ENCODE data around the gene ELMOD2. TPM values are rescaled to one million over a fixed set of nuclear protein-coding genes. Genes with fewer than 3 reads are reported as not detected.

ELMOD2 gene
- total RNA-seq, 1 donor from 2014 or later: 44.7 TPM

GRCh38 chr4:140579278-140579677, 55.3 kb downstream of the ELMOD2 start:
- H3K4me3 ChIP-seq (ENCODE audit: low read depth, low read length): no peak overlapping the region
- no peak for TF ChIP-seq CTCF (conservative IDR thresholded peaks at IDR 0.05; ENCODE audit: low read depth, low read length)
- DNase-seq (ENCODE audit: low read depth): no peak

- H3K4me3 ChIP-seq (ENCODE audit: low read depth, low read length): no peak overlapping the region
- no peak for TF ChIP-seq CTCF (conservative IDR thresholded peaks at IDR 0.05; ENCODE audit: low read depth, low read length)
Observed at GRCh38 chr4:140581078-140581477, 57.1 kb downstream of the ELMOD2 start.

GRCh38 chr4:140584439-140584838, 60.5 kb downstream of the ELMOD2 start:
- TF ChIP-seq CTCF (conservative IDR thresholded peaks at IDR 0.05; ENCODE audit: low read depth, low read length): no peak
- H3K4me3 ChIP-seq (ENCODE audit: low read depth, low read length): no peak overlapping the region
- no peak for DNase-seq (ENCODE audit: low read depth)

More at GRCh38 chr4:140581078-140581477, 57.1 kb downstream of the ELMOD2 start:
- DNase-seq (ENCODE audit: low read depth): no peak

- H3K4me3 ChIP-seq (ENCODE audit: low read depth, low read length): no peak overlapping the region
- DNase-seq (ENCODE audit: low read depth): no peak
- peak; percentile 83 for TF ChIP-seq CTCF (conservative IDR thresholded peaks at IDR 0.05; ENCODE audit: low read depth, low read length)
Observed at GRCh38 chr4:140595065-140595464, 71.1 kb downstream of the ELMOD2 start.

- H3K4me3 ChIP-seq (ENCODE audit: low read depth, low read length): no peak overlapping the region
- no peak for TF ChIP-seq CTCF (conservative IDR thresholded peaks at IDR 0.05; ENCODE audit: low read depth, low read length)
- DNase-seq (ENCODE audit: low read depth): no peak
Observed at GRCh38 chr4:140600408-140600807, 76.4 kb downstream of the ELMOD2 start.

- H3K4me3 ChIP-seq (ENCODE audit: low read depth, low read length): no peak overlapping the region
- no peak for TF ChIP-seq CTCF (conservative IDR thresholded peaks at IDR 0.05; ENCODE audit: low read depth, low read length)
- DNase-seq (ENCODE audit: low read depth): no peak
Observed at GRCh38 chr4:140602714-140603113, 78.7 kb downstream of the ELMOD2 start.

- TF ChIP-seq CTCF (conservative IDR thresholded peaks at IDR 0.05; ENCODE audit: low read depth, low read length): no peak
- no peak for DNase-seq (ENCODE audit: low read depth)
- H3K4me3 ChIP-seq (ENCODE audit: low read depth, low read length): no peak overlapping the region
Observed at GRCh38 chr4:140603286-140603685, 79.3 kb downstream of the ELMOD2 start.
